GM20431 (cell line): ENCODE measurements around the gene SLC24A4.

ENCODE experiments used
- in situ Hi-C: fragments of 300-500 bp; cut with MseI, MboI; formaldehyde crosslinking; loops from one replicate; pipeline ENCODE4 v1.15.0; 2020; ENCODE audit warnings: low sequenced_read_pairs; ENCODE audit not compliant: unreplicated experiment

Gene SLC24A4, protein sequence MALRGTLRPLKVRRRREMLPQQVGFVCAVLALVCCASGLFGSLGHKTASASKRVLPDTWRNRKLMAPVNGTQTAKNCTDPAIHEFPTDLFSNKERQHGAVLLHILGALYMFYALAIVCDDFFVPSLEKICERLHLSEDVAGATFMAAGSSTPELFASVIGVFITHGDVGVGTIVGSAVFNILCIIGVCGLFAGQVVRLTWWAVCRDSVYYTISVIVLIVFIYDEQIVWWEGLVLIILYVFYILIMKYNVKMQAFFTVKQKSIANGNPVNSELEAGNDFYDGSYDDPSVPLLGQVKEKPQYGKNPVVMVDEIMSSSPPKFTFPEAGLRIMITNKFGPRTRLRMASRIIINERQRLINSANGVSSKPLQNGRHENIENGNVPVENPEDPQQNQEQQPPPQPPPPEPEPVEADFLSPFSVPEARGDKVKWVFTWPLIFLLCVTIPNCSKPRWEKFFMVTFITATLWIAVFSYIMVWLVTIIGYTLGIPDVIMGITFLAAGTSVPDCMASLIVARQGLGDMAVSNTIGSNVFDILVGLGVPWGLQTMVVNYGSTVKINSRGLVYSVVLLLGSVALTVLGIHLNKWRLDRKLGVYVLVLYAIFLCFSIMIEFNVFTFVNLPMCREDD

DNA sequence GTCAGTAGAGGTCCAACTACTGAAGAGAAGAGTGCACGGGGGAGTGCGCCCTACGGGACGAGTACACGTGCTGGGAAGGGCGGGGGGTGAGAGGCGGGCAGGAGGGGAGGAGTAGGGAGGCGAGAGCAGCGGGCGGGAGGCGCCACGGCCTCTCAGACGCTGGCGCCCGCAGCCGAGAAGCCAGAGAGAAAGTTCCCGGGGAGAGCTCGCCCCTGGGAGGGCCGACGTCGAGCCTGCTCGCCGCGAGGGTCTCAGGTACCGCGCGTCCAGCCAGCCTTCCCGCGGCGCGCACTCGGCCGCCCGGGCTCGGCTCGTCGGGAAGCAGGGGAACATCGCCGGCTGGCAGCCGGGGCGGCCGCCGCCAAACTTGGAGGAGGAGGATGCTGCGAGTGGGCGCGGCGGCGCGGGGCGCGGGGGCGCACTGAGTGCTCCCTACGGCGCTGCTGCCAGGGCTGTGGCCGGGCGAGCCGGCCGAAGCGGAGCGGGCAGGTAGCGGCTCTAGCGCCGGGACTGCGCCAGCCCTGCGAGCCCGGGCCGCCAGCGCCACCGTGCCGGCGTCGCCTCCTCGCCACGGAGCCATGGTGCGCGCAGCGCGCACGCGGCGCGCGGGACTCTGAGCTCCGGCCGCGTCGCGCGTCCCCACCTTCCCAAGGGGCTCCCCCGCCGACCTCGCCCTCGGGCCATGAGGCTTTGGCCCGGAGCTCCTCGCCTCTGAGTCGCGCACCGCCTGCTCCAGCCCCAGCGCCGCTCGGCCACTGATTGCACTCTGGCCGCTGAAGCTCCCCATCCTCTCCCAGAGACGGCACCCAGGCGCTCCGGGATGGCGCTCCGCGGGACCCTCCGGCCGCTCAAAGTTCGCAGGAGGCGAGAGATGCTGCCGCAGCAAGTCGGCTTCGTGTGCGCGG, at the start of gene SLC24A4:
SLC24A4 (plus strand) TSS at position 155 of the 905 bp plus-strand sequence; CDS start at position 821, 666 bp downstream.
- in situ Hi-C loops, result no loop called here

- in situ Hi-C loops, result no loop called here
These were observed 49.8 kb upstream of the SLC24A4 start for GRCh38 chr14:92273166-92273565.

DNA sequence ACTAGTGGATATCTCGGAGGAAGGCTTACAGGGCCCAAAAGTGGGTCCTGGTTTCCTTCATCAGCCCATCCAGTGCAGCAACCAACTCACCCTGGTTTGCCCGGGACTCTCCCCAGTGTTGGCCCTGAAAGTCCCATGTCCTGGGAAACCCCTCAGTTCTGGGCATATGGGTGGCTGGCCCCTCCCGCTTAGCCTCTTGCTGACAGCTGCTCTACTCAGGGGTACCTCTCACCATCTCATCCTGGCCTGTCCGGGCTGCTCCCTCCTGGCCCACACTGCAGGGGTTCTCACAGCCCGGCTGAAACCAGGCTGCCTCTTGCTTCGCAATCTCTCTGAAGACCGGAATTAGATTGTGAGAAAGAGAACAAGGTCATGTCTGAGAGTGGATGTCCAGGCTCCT, 48.9 kb upstream of the SLC24A4 start:
- in situ Hi-C loops, result no loop called here

GRCh38 chr14:92276074-92276473, 46.9 kb upstream of the SLC24A4 start:
- in situ Hi-C loops, result no loop called here

- in situ Hi-C loops, result no loop called here
These were observed 45.9 kb upstream of the SLC24A4 start for GRCh38 chr14:92277031-92277430.

GRCh38 chr14:92280554-92281262, 42.3 kb upstream of the SLC24A4 start:
- in situ Hi-C loops, result no loop called here

- in situ Hi-C loops, result no loop called here
These were observed 40.3 kb upstream of the SLC24A4 start for GRCh38 chr14:92282669-92283068.

DNA sequence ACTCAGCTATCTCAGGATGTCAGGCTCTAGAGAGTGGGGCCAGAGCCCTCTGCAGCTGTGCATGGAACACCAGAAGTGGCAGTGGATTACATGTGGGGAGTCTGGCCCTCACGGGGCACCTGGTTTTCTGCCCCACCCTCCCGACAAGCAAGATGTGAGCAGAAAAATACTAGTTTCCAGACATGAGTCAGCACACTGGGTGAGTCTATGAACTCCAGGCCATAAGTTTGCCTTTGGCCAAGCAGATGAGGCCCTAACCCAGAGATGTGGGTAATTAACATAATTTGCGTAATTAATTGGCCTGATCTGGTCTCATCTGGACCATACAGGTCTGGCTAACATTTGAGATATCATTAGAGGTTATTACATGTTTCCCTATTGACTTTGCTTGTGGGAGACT, 37.7 kb upstream of the SLC24A4 start:
- in situ Hi-C loops, result no loop called here

- in situ Hi-C loops, result no loop called here
These were observed 35.0 kb upstream of the SLC24A4 start for GRCh38 chr14:92287987-92288386.

DNA sequence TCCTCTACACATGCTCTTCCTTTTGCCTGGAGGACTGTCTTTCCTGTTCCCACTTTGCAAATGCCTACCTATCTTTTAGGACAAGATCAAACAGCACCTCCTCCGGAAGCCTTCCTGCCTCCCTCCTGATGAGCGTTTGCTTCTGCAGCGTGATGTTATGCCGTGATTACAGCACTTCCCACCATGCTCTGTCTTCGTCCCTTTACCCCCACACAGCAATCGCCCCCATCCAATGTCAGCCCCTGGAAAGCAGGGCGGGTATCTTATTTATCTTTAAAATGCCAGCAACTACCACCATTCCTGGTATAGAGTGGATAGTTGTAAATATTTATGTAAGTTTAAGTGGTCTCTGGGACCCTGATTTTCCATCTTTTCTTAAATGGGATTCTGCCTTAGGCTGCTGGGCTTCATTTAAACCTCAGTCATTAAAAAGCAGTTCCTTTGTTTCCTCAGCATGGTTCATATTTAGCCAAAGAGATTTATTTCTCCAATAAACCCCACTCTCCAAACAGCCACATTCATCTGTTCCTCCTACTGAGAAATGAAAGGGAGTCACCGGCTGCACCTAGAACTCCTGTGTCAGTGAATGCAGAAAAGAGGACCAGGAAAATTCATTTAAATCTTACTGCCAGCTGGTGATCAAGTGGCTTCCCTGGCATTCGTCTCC, 33.8 kb upstream of the SLC24A4 start:
- in situ Hi-C loops, result no loop called here

GRCh38 chr14:92292673-92293072, 30.3 kb upstream of the SLC24A4 start:
- in situ Hi-C loops, result no loop called here

DNA sequence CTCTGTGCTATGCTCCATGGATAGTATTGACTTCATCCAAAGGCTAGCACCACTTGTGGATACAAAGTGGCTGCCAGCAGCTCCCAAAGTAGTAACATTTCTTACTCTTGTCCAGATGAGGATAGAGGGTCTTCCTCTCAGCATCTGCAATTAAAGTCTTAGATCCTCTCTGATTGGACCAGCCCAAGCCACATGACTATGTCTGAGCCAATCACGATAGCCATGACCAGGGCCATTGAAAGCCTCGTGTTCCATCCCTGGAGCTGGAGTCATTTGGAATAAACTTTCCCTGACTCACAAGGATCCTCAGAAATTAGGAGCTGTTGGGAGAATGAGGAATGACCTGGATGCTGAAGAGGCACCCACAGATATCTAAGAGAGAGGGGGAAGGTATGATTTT, 28.5 kb upstream of the SLC24A4 start:
- in situ Hi-C loops, result no loop called here

DNA sequence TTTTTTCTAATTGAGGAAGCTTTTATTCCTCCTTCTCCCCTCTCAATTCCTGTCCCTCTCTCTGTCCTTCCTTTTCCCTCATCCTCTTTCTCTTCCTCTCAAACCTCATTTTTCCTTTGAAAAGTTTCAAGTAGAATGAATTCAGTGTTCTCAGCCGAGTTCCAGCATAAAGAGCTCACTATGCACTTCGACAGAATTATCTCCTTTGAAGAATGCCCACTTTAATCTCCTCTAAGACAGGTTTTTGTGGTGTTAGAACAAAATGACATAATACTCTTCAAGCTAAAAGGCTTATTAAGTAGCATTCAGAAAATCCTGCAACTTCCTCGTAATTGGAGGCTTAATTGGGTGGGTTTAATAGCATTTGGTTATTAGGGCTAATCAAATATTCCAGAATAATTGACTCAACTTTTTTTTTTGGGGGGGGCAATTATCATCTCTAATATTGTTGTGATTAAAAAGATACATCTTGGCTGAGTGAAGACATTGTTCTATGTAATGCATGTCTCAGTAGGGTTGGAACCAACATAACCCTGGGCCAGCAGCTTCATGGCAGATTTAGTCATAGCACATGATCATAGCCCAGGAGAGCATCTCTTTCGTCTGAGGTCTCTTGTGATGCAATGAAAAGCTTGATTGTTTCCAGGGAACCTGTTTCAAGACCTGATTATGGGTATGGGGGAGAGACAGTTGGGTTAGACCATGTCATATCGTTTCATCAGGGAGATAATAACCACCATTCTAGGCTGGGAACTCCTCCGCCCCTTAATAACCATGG, 25.0 kb upstream of the SLC24A4 start:
- in situ Hi-C loops, result no loop called here

- in situ Hi-C loops, result no loop called here
These were observed 20.5 kb upstream of the SLC24A4 start for GRCh38 chr14:92302481-92302880.

GRCh38 chr14:92308716-92309115, 14.2 kb upstream of the SLC24A4 start:
- in situ Hi-C loops, result no loop called here

DNA sequence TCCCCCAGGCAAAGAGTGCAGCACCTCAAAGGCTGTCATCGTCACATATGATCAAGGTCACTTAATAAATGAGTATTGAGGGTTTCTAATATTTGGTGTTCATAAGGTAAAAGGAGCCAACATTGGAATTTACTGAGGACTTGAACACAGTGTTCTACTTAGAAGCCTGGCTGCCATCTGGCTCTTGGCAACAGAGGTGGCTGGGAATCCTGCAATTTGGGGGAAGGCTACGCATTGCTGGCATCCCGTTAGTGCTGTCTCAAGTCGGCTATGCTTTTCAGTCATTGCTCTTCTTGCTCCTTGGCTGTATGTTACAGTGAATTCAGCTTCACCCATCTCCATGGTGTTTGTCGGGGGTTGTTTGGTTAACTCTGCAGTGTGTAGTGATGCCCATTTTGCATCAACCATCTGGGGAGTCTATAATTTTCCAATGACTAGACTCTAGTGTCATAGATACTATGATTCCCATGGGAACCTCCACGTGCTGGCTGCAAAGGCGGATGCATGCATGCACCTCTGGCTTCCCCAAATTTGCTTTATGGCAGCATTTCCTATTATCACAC, 12.9 kb upstream of the SLC24A4 start:
- in situ Hi-C loops, result no loop called here

DNA sequence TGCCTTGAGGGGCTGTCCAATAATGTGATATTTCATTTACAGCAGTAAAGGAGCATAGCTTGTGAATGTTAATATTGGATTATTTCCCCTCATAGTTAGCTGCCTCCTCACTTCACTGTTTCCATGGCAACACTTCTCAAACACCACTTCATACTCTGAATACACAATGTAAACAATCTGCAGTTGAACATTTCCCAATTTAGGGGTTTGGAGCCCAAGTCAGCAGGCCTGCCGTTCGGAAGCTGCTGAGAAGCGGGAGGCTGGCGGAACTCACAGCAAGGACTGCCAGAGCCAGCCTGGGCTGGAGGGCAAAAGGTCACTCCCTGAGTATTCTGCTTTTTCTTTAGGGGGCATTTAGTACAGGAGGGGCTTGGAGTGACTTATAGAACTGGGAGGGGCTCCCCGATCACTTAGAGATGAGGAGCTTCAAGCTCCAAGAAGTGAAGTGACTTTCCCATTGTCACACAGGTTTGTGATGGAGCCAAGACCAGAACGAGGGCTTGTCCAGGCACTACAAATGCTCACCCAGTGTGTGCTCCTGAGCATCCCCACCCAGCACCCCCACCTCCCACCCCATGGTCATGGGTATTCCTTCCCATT, 12.1 kb upstream of the SLC24A4 start:
- in situ Hi-C loops, result no loop called here

- in situ Hi-C loops, result no loop called here
These were observed 8.8 kb upstream of the SLC24A4 start for GRCh38 chr14:92314182-92314581.
